ENCODE results near the gene BEST2. TPM values are rescaled to one million over a fixed set of nuclear protein-coding genes. Genes with fewer than 3 reads are reported as not detected.

BEST2 gene
- total RNA-seq, 2 donors from 2014 or later: 12.1 to 22.6 TPM

- no peak overlapping the region for H3K4me3 ChIP-seq
- H3K9ac ChIP-seq (ENCODE audit: low read depth in 2 of 2, low read length in 2 of 2): peak overlapping the region in 1 of 2 donors; percentile 5
- H3K4me1 ChIP-seq: peaks cover 4% of the 10 kb centered on the region
- no peaks in the 10 kb centered on the region for H3K9me3 ChIP-seq
- H3K27me3 ChIP-seq: no peaks in the 10 kb centered on the region
- TF ChIP-seq CTCF (IDR thresholded peaks at IDR 0.05): no peak
- DNase-seq: no peak
- no peaks in the 10 kb centered on the region for H3K36me3 ChIP-seq
- H3K27ac ChIP-seq: no peak overlapping the region
- intact Hi-C loops (cut with DNase I): no loop called here
Observed at GRCh38 chr19:12773571-12773970, 22.0 kb downstream of the BEST2 start.

- Histone ChIP-seq H3K4me3 (peak within 1 kb of the TSS; percentile 67), H3K4me1 (peaks cover 4% of the 10 kb centered on the region), H3K27ac (peak within 1 kb of the TSS; percentile 91), H3K27me3 (no peaks in the 10 kb centered on the region), H3K9ac (ENCODE audit: low read depth in 2 of 2, low read length in 2 of 2) (peak within 1 kb of the TSS; percentile 68 to 87), H3K9me3 (no peaks in the 10 kb centered on the region), H3K36me3 (no peaks in the 10 kb centered on the region)
- no peak for TF ChIP-seq CTCF (IDR thresholded peaks at IDR 0.05)
- DNase-seq: peak; percentile 98
- intact Hi-C loops (cut with DNase I): no loop called here
Observed at GRCh38 chr19:12774588-12775555, 23.3 kb downstream of the BEST2 start, which contains the start of gene HOOK2. Gene HOOK2, minus strand, starts transcription at chr19:12775552. Its CDS starts 103 bp downstream, at chr19:12775449.

- H3K27ac ChIP-seq: peak overlapping the region; percentile 91
- no peaks in the 10 kb centered on the region for H3K27me3 ChIP-seq
- peak overlapping the region; percentile 60 for H3K4me3 ChIP-seq
- intact Hi-C loops (cut with DNase I): loop anchor here (2.0 kb wide), 1 partner anchor 19 kb away; no protein-coding TSS in a partner anchor
- H3K36me3 ChIP-seq: no peaks in the 10 kb centered on the region
- TF ChIP-seq CTCF (IDR thresholded peaks at IDR 0.05): peak; percentile 99
- peak overlapping the region; percentile 84 to 93 for H3K9ac ChIP-seq (ENCODE audit: low read depth in 2 of 2, low read length in 2 of 2)
- no peaks in the 10 kb centered on the region for H3K9me3 ChIP-seq
- peaks cover 4% of the 10 kb centered on the region for H3K4me1 ChIP-seq
- DNase-seq: peak; percentile 90
Observed at GRCh38 chr19:12777217-12778016, 25.8 kb downstream of the BEST2 start.

- H3K4me1 ChIP-seq: peaks cover 9% of the 10 kb centered on the region
- intact Hi-C loops (cut with DNase I): no loop called here
- H3K4me3 ChIP-seq: peak overlapping the region; percentile 60
Observed at GRCh38 chr19:12778017-12778904, 26.7 kb downstream of the BEST2 start.

More at GRCh38 chr19:12778017-12778904, 26.7 kb downstream of the BEST2 start:
- DNase-seq: peak; percentile 74
- H3K9me3 ChIP-seq: no peaks in the 10 kb centered on the region
- peak overlapping the region; percentile 84 to 93 for H3K9ac ChIP-seq (ENCODE audit: low read depth in 2 of 2, low read length in 2 of 2)
- peak overlapping the region; percentile 91 for H3K27ac ChIP-seq
- no peaks in the 10 kb centered on the region for H3K36me3 ChIP-seq
- no peaks in the 10 kb centered on the region for H3K27me3 ChIP-seq
- TF ChIP-seq CTCF (IDR thresholded peaks at IDR 0.05): no peak

Measured in colonic mucosa (tissue), 4 donors.